Pancreas (tissue), 10 donors: ENCODE data around the gene MASP2. TPM values are rescaled to one million over a fixed set of nuclear protein-coding genes. Genes with fewer than 3 reads are reported as not detected.
A peak's percentile ranks its signal among the peaks of the same experiment; 100 is the strongest.
"Not testable (repeated sequence)": the region's sequence is repeated elsewhere in the genome, so short reads cannot be mapped to it uniquely, and the experiment has no call there.

ENCODE experiments used
- ATAC-seq, 4 donors: fragments of 200-7000 bp; cut with Tn5 transposase; one replicate each; pipeline versions ENCODE4 v1.8.0 to v1.9.1; 2020; ENCODE audit warnings: mild to moderate bottlenecking in 4 of 4, moderate library complexity in 4 of 4
- DNase-seq, 6 donors: peaks; one replicate each; pipeline ENCODE4 v3.0.0-alpha.2; 2020
- FAIRE-seq: peaks from 2 replicates; lab custom pipeline; 2012; peaks lifted over from hg19 to GRCh38; lab: Jason Lieb, UNC
- H3K27ac ChIP-seq, 4 donors: fragments of 200-600 bp; sonication (generic); 1 replicate in 3 of 4; 2 replicates in 1 of 4; pipeline versions ENCODE4 v1.5.0 to v1.8.0; 2020
- H3K27me3 ChIP-seq, 4 donors: fragments of 200-600 bp; one replicate each; pipeline ENCODE4 v1.8.0; 2021
- H3K36me3 ChIP-seq, 3 donors: fragments of 200-600 bp; sonication (generic) in 1 of 3; one replicate each; pipeline versions ENCODE4 v1.5.0 to v1.8.0; 2020 to 2021
- H3K4me1 ChIP-seq, 3 donors: fragments of 200-600 bp; one replicate each; pipeline ENCODE4 v1.8.0; 2021
- H3K4me3 ChIP-seq, 4 donors: fragments of 200-600 bp; sonication (generic) in 2 of 4; one replicate each; pipeline versions ENCODE4 v1.5.0 to v1.8.0; 2020 to 2021
- H3K9me3 ChIP-seq, 4 donors: fragments of 200-600 bp; one replicate each; pipeline ENCODE4 v1.8.0; 2021
- CTCF ChIP-seq, 4 donors: fragments of 200-600 bp; sonication (generic) in 3 of 4; IDR thresholded peaks; one replicate each; pipeline versions ENCODE4 v1.5.0 to v1.8.0; 2021; ENCODE audit warnings: antibody characterized with exemption in 4 of 4
- WGBS, 2 donors: extraction: QIAGEN DNeasy Blood & Tissue Kit; methylation state at CpG; one replicate each; pipeline ENCODE4 v1.1.7; 2013; 5-methylcytosine and 5-hydroxymethylcytosine counted together
- intact Hi-C, 3 donors: fragments of 100-400 bp; cut with DNase I; formaldehyde crosslinking; loops; one replicate each; pipeline versions ENCODE4 v1.11.1 to v1.14.2; 2022
- polyA plus RNA-seq, 2 donors: library from polyadenylated mRNA; stranded (reverse); fragments of 200-250 nt; gene quantifications; one replicate each; pipeline ENCODE4 v1.2.3, GENCODE V29; 2013
- total RNA-seq, 6 donors: library from RNA; stranded (reverse); fragmentation: NEBNext Ultra II Directional in 4 of 6; extraction: Animal tissue kit (Norgen Biotek cat#: 25700) in 4 of 6; gene quantifications; one replicate each; pipeline versions ENCODE4 v1.2.1 to v1.2.4, GENCODE V29; 2021 to 2023
- donor health status: healthy with polysubstance abuse.
- donor health status: DM: no; HTN: no; CAD: no; lungs with moderate emphysema.
- donor health status: DM: no; HTN: no; CAD: no.
- donor health status: control.
- donor health status: control.
- donor health status: Bipolar disorder and iron deficiency.
- donor health status: DM: yes; HTN: yes; CAD: no.
- donor health status: DM: no; HTN: no; CAD: no.
- donor health status: DM: no; HTN: no; CAD: no.
- donor health status: DM: yes; HTN: yes; CAD: no.

MASP2 gene
- total and polyA plus RNA-seq, 8 donors: 0.05 TPM; not detected in 7

- DNase-seq: no peak
- intact Hi-C loops: no loop called here
- no peak for ATAC-seq
- no peak overlapping the region for H3K27ac ChIP-seq
- H3K27me3 ChIP-seq: no peaks in the 10 kb centered on the region
- H3K9me3 ChIP-seq: no peaks in the 10 kb centered on the region
- H3K36me3 ChIP-seq: peaks cover 0 to 78% (median 44%) of the 10 kb centered on the region in 3 donors
- no peak for TF ChIP-seq CTCF (IDR thresholded peaks at IDR 0.05)
- no peak overlapping the region for H3K4me3 ChIP-seq
- FAIRE-seq: no peak
- WGBS, 2 donors: 84 to 95% methylated on average over 3 of the region's 3 CpGs
- H3K4me1 ChIP-seq: no peaks in the 10 kb centered on the region
These were observed 22.7 kb downstream of the MASP2 start for GRCh38 chr1:11024154-11024873.

- Histone ChIP-seq H3K4me1 (no peaks in the 10 kb centered on the region), H3K27ac (no peak overlapping the region), H3K4me3 (no peak overlapping the region), H3K9me3 (no peaks in the 10 kb centered on the region), H3K27me3 (no peaks in the 10 kb centered on the region), H3K36me3 (peaks cover 3 to 85% (median 50%) of the 10 kb centered on the region in 3 donors)
- intact Hi-C loops: no loop called here
- 90 to 95% methylated on average over 14 of the region's 14 CpGs for WGBS, 2 donors
- FAIRE-seq (no peak), ATAC-seq (no peak), DNase-seq (no peak)
- TF ChIP-seq CTCF (IDR thresholded peaks at IDR 0.05): no peak
These were observed 23.8 kb downstream of the MASP2 start for GRCh38 chr1:11023201-11023600.

- FAIRE-seq (no peak), ATAC-seq (no peak), DNase-seq (no peak)
- no peak for TF ChIP-seq CTCF (IDR thresholded peaks at IDR 0.05)
- Histone ChIP-seq H3K4me3 (no peak overlapping the region), H3K27me3 (no peaks in the 10 kb centered on the region), H3K36me3 (peaks cover 3 to 94% (median 54%) of the 10 kb centered on the region in 3 donors), H3K9me3 (no peaks in the 10 kb centered on the region), H3K27ac (no peak overlapping the region), H3K4me1 (peaks cover 0 to 3% (median under 1%) of the 10 kb centered on the region in 3 donors)
- intact Hi-C loops: no loop called here
- 85 to 89% methylated on average over 7 of the region's 7 CpGs for WGBS, 2 donors
These were observed 27.1 kb downstream of the MASP2 start for GRCh38 chr1:11019971-11020370.

GRCh38 chr1:11019358-11019757 lies 27.7 kb downstream of the MASP2 start:
- H3K27ac ChIP-seq, H3K4me3 ChIP-seq, H3K27me3 ChIP-seq, ATAC-seq, DNase-seq, intact Hi-C loops, H3K4me1 ChIP-seq, H3K9me3 ChIP-seq, FAIRE-seq: not testable (repeated sequence)
- 77 to 82% methylated on average over 8 of the region's 8 CpGs for WGBS, 2 donors
- peaks cover 3 to 95% (median 57%) of the 10 kb centered on the region in 3 donors for H3K36me3 ChIP-seq

GRCh38 chr1:11013160-11013531 lies 33.9 kb downstream of the MASP2 start:
- Histone ChIP-seq H3K27me3 (no peaks in the 10 kb centered on the region), H3K9me3 (no peaks in the 10 kb centered on the region), H3K4me1 (peaks cover 14 to 22% (median 18%) of the 10 kb centered on the region in 3 donors), H3K36me3 (peaks cover 0 to 46% (median 11%) of the 10 kb centered on the region in 3 donors), H3K4me3 (peak overlapping the region; percentile 93 to 100 (median 99)), H3K27ac (peak overlapping the region; percentile 94 to 97 (median 96))
- WGBS, 2 donors: 0 to 1% methylated on average over 11 of the region's 11 CpGs
- DNase-seq (no peak), FAIRE-seq (no peak), ATAC-seq (no peak)
- intact Hi-C loops: no loop called here
- no peak for TF ChIP-seq CTCF (IDR thresholded peaks at IDR 0.05)
